Stimulated activated CD4-positive, alpha-beta T cell treated with anti-CD3 and anti-CD28 coated beads, Interleukin-15, amount 100 ng/mL, for 24 hours (primary cell): ENCODE results near the gene A2ML1.
A peak's percentile ranks its signal among the peaks of the same experiment; 100 is the strongest.
"Not testable (repeated sequence)": the region's sequence is repeated elsewhere in the genome, so short reads cannot be mapped to it uniquely, and the experiment has no call there.

Experiments used
- DNase-seq: peaks from one replicate; pipeline ENCODE4 v3.0.0-alpha.2; 2020

Gene A2ML1

DNA sequence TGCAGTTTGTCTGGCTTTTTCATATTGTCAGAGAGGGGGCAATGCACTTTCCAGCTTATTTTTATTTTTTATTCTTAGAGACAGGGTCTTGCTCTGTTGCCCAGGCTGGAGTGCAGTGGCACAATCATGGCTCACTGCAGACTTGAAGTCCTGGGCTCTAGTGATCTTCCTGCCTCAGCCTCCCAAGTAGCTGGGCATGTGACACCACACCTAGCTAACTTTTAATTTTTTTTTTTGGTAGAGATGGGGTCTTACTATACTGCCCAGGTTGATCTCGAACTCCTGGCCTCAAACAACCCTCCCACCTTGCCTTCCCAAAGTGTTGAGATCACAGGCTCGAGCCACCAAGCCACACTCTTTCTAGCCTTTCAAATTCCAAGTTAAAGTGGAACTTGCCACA lies 3.9 kb upstream of the A2ML1 start:
- no peak for DNase-seq

- no peak for DNase-seq
Measured at GRCh38 chr12:8819666-8819980, 2.8 kb upstream of the A2ML1 start.

GRCh38 chr12:8820676-8821407 lies 1.6 kb upstream of the A2ML1 start:
- DNase-seq = not testable (repeated sequence)

GRCh38 chr12:8821591-8821990 lies 830 bp upstream of the A2ML1 start:
- DNase-seq = no peak

DNA sequence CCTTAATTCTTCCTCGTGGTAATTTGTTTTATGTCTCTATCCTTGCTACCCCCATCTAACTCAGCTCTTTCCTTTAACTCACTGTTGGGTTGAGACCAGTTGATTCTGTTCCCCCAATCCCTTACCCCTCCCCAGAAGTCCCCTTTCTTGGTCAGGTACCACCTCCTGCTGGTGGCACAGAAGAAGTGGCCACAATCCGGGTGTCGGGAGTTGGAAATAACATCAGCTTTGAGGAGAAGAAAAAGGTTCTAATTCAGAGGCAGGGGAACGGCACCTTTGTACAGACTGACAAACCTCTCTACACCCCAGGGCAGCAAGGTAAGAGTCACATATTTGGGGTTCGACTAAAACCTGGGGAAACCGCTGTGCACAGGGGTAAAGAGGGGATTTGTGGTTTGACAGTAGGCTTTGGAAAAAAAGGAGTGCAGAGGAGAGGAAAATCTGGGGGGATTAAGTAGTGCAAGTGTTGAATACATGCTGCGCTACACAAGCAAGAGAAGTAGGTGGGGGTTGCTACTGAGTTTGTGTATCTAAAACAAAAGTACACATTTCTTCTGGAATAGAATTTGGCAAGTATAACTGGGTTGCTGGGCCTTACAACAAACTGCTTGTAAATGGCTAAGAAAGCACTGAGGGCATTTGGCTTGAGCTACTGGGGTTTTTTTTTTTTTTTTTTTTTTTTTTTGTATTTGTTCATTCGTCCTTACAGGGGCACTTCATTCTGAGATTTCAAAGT lies 1.3 kb downstream of the A2ML1 start:
- peak; percentile 5 for DNase-seq

- no peak for DNase-seq
Measured at GRCh38 chr12:8827551-8828256, 5.3 kb downstream of the A2ML1 start.

DNA sequence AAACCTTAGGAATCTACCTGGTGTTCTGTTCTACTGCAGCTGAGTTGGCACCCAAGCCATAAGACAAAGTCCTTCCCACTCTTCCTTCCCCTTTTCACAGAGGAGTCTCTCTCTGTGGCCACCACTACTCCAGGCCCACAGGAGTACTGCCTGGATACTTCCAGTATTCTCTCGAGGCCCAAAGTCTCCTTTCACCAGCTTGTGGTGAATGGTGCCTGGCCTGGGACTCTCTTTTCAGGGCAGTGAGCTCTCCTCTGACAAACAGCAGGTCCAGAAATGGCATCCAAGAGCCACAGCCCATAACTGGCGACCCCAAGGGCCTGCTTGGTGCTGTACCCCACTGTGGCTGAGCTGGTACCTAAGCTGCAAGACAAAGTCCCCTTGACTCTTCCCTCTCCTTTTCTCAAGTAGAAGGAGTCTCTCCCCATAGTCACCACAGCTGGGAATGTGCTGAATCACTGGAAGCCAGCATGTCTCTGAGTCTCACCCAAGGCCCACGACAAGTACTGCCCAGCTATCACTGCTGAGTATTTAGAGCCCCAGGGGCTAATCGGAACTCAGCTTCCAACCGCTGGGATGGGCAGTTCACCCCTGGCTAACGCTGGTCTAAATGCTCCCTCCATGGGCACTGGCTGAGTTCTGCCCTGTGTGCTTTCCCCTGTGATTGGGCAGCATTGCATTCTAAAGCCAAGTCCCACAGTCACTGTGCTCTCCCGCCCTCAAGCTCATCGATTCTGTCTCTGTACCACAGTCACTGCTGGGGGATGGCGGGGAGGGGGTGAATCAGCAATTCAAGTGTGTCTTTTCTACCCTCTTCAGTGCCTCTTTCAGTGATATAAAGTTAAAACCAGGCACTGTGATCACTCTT lies 6.1 kb downstream of the A2ML1 start:
- no peak for DNase-seq

- DNase-seq = no peak
Measured at GRCh38 chr12:8829125-8829518, 6.7 kb downstream of the A2ML1 start.

GRCh38 chr12:8829621-8830020 lies 7.2 kb downstream of the A2ML1 start:
- DNase-seq = no peak

- DNase-seq = no peak
Measured at GRCh38 chr12:8831116-8831515, 8.7 kb downstream of the A2ML1 start.

- no peak for DNase-seq
Measured at GRCh38 chr12:8832500-8832899, 10.1 kb downstream of the A2ML1 start.

DNA sequence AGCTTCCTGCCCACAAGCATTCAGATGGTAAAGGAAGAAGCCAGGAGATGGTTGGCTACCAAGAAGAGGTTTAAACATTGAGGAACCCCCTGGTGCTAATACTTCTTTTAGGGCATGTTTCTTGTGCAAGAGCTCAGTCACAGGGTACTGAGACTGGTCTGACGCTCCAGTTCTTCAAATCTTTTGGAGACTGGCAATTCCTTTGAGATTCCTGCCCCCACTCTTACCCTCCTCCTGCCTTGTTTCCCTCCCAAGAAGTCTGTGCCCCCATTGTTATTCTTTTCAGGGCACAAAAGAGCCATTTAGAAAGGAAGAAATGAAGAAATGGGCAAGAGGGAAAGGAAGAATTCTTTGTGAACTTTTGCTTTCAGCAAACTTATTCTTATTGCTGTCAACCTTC lies 11.8 kb downstream of the A2ML1 start:
- DNase-seq = no peak

DNA sequence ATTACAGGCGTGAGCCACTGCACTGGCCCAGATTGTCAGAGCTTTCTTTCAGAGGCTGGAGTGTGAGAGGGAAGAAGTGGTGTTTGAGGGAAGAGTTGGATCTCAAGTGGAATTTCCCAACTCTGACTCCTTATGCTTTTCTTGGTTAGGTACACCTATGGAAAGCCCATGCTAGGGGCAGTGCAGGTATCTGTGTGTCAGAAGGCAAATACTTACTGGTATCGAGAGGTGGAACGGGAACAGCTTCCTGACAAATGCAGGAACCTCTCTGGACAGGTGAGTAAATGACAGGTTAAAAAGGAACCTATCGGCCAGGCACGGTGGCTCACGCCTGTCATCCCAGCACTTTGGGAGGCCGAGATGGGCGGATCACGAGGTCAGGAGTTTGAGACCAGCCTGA lies 14.9 kb downstream of the A2ML1 start:
- DNase-seq = no peak

DNA sequence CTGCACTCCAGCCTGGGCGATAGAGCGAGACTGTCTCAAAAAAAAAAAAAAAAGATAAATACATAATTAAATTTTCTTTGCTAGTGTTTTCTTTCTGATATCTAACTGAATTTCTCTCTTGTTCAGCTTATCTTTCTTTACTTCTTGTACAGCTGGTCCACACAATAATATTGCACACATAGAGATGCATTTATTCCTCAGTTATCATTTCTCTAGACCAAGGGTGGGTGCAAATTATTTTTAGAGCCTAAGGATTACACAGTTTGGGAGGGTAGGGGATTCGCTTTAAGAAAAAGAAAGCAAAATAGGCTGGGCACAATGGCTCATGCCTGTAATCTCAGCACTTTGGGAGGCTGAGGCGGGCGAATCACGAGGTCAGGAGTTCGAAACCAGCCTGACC lies 17.9 kb downstream of the A2ML1 start:
- no peak for DNase-seq

GRCh38 chr12:8840938-8841633 lies 18.7 kb downstream of the A2ML1 start:
- no peak for DNase-seq

DNA sequence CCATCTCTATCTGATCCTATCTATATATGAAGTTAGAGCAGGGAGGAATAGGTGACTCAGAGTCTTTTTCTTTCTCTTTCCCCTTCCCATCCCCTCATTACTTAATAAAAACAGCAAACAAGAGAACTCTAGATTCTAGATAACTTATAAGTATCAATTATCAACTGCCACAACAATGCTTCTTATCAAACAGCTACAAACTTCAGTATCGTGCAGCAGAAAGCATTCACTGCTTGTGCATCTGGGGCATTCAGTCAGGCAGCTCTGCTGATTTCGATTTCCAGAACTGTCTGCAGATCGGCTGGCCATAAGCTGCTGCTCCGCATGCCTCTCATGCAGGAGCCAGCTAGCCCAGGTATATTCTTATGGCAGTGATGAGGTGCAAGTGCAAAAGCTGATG lies 19.4 kb downstream of the A2ML1 start:
- no peak for DNase-seq

DNA sequence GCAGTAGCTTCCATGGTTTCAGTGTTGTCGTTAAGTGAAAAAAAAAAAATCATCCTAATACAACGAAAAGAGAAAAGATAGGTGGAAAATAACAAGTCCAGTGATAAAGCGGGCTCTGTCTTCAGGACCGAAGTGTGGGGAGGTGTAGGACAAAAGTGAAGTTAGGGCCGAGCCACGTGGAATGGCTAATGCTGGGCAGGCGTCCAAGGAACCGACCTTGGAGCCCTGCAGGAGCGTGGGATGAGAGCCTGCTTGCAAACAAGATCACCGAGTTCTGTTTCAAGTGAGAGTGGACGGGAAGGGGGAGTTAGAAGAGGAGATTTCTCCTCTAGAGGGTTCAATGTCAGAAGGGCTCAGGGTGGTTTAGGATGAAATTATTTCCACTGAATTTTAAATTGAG lies 22.2 kb downstream of the A2ML1 start:
- DNase-seq = no peak

- DNase-seq = no peak
Measured at GRCh38 chr12:8846305-8846704, 23.9 kb downstream of the A2ML1 start.

DNA sequence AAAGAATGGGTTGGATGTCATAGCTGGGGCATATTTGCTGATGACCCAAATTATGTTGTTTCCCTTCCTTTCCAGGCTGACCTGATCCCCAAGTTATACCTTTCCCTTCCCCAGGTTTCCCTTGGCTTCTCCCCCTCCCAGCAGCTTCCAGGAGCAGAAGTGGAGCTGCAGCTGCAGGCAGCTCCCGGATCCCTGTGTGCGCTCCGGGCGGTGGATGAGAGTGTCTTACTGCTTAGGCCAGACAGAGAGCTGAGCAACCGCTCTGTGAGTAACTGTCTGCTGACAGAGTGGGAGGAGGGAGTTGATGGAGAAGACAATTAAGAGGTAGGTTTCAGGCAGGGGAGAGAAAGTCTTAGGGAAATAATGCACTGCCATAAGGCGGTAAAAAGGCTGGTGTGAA lies 25.0 kb downstream of the A2ML1 start:
- no peak for DNase-seq

DNA sequence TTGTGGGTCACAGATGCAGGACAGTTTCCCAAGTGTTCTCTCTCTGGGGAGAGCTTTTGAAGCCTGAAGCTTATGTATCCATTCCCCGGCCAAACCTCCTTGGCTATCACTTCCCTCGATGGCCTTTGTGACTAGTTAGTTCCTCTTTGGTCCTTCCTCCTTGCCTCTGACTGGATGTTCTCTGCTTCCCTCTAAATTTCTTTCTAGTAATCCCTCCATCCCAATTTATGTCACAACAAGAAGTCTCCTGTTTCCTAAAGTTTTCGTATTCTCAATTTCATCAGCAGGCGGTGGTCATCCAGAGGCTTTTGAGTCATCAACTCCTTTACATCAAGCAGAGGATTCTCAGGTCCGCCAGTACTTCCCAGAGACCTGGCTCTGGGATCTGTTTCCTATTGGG lies 27.5 kb downstream of the A2ML1 start:
- no peak for DNase-seq

DNA sequence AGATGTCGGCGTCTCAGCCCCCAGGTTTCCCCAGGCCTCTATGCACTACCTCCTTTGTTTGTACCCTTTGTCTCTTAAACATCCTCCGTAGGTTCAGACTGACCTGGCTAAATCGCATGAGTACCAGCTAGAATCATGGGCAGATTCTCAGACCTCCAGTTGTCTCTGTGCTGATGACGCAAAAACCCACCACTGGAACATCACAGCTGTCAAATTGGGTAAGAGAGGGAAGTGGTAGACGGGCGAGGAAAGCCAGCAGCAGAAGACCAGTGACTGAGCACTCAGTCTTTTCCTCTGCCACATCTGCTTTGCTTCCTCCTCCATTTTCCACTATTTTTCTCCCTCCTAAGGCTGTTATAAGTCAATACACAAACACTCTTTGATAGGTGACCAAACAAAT lies 29.7 kb downstream of the A2ML1 start:
- DNase-seq = no peak

- DNase-seq = no peak
Measured at GRCh38 chr12:8855891-8856290, 33.5 kb downstream of the A2ML1 start.

GRCh38 chr12:8859448-8859847 lies 37.0 kb downstream of the A2ML1 start:
- not testable (repeated sequence) for DNase-seq
